ENCODE data around the gene BAHCC1.

BAHCC1 gene

DNA sequence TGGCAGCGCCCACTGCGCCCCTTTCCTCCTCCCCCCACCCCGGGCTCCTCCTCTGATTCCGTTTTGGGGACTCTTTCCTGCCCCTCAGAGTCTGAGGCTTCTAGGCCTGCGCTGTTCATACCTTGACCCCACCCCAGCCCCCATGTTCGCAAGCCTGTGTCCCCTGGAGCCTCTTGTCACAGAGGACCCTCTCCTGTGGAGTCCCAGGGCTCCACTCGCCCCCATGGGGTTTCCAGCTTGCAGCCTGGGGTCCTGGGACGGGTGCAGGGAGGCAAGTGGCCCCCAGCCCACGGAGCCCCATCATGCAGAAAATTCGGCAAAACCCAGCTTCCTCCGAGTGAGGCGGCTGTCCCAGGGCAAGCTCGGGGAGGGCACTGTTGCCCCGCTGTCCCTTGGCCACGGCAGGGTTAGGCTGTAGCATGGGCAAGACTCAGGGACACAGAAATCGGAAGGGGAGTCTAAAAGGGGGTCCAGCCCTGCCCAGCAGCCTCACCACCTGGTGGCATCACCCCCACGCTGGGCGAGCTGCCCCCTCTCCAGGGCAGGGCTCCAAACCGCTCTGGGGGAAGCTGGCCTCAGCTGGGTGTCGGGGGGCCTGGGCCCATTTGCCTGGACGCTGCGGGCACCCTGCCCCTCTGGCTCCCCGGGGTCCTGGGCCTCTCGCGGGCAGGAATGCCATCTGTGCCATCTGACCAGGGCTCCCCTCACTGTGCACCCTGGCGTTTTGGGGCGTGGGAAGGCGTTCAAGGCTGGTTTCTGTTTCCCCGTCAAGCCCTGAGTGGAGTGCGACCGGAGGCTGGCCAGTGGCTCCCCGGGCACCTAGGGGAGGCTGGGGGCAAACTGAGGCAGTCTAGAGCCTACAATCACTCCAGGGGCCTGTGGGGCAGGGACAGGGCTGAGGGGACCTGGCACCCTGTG, 11.5 kb upstream of the BAHCC1 start:
- in situ Hi-C loops (cut with HindIII; ENCODE audit: low pct_ligation_motif_present, low pct_unique_long_range_greater_than_20kb, low sequenced_read_pairs) = no loop called here

DNA sequence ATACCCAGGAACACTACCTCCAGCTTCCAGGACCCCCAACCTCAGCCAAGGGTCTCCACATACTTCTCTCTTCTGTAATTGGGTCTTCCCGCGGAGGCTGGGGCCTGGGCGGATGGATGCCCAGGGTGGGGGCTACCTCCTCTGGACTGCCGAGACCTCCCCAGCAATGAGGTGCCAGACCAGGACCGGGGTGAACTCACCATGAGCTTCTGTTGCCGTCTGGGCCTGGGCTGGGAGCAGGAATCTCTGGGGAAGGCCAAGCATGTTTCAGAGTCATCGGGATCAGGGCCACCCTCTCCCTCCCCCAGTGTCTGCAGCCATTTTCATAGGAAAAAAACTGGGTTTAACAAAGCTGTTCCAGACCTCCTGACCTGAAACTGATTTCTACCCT, 10.3 kb upstream of the BAHCC1 start:
- in situ Hi-C loops (cut with HindIII; ENCODE audit: low pct_ligation_motif_present, low pct_unique_long_range_greater_than_20kb, low sequenced_read_pairs) = no loop called here
- no peak for DNase-seq

More for the DNA sequence above, 11.5 kb upstream of the BAHCC1 start:
- DNase-seq = no peak

DNA sequence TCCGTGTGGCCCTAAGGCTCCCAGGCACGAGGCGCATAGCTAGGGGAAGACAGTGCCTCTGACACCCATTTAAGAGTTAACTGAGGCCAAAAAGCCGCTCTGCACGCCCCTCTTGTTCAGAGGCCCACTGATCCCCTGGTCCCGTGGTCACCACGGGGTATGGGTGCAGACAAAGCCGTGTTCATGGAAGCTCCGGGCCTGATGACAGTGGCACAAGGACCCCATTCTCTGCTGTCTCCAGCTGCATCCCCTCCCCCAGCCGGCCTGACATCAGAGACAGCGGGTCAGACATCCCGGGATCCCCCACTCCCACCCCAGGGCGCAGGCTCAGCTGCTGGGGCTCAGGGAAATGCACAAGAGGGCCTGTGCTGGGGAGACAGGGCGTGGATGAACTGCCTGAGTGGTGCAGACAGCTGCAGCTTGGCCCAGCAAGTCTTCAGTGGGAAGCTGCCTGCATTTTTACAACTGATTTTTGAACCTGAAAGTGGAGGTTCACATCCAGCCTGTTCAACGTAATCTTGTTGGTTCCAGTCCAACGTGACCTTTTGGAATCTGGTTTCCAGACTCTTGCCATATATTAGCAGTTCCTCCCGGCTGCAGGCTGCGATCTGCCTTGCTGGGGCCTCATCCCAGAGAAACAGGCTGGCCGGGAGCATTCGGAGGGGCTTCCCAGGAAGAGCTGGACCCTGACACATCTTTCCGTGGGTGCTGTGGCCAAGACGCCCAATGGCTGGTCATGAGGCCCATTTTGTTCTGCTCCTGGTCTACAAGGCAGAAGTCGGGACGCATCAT, 9.7 kb upstream of the BAHCC1 start:
- in situ Hi-C loops (cut with HindIII; ENCODE audit: low pct_ligation_motif_present, low pct_unique_long_range_greater_than_20kb, low sequenced_read_pairs) = no loop called here

DNA sequence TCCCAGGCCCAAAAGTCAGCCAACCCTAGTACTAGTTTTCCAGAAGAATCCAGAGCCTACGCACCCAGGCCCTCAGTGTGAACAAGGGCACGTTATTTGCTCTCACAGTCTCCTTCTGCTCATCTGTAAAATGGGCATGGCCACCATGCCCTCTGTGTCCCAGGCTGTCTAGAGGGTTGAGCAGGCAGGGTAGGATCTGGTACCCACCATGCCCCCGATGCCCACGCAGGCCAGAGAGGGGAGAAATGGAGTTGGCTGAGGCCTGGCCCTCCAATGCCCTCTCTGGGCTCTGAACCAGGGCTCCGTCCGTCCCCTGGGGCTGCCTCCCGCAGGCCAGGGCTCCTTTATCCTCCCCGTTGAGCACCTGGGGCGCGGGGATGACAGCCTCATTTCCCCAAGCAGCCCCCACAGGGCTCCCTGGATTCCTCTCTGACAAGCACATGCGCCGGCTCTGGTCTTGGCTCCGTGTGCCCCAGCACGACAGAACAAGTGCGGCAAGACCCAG, 9.1 kb upstream of the BAHCC1 start:
- in situ Hi-C loops (cut with HindIII; ENCODE audit: low pct_ligation_motif_present, low pct_unique_long_range_greater_than_20kb, low sequenced_read_pairs) = no loop called here
- DNase-seq = no peak

More for the DNA sequence above, 9.7 kb upstream of the BAHCC1 start:
- DNase-seq = no peak

DNA sequence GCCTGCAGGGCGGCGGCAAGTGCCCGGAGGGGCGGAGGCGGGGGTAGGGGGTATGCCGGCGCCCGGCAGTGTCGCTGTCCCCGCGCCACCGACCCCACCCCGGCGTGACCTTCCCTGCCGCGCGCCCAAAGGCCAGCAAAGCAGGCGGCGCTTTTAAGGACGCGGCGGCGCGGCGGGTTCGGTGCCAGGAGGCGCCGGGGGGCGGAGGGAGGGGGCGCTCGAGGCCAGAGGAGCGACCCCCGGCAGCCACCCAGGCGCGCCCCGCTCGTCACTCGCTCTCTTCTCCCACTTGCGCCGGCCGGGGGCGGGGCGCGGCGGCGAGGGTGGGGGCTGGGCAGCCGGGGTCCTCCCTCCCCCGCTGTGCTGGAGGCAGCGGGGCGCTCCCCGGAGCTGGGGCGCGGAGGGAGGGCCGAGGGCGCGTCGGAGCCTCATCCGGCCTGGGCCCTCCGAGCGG, 8.6 kb upstream of the BAHCC1 start:
- no peak for DNase-seq
- in situ Hi-C loops (cut with HindIII; ENCODE audit: low pct_ligation_motif_present, low pct_unique_long_range_greater_than_20kb, low sequenced_read_pairs) = no loop called here

DNA sequence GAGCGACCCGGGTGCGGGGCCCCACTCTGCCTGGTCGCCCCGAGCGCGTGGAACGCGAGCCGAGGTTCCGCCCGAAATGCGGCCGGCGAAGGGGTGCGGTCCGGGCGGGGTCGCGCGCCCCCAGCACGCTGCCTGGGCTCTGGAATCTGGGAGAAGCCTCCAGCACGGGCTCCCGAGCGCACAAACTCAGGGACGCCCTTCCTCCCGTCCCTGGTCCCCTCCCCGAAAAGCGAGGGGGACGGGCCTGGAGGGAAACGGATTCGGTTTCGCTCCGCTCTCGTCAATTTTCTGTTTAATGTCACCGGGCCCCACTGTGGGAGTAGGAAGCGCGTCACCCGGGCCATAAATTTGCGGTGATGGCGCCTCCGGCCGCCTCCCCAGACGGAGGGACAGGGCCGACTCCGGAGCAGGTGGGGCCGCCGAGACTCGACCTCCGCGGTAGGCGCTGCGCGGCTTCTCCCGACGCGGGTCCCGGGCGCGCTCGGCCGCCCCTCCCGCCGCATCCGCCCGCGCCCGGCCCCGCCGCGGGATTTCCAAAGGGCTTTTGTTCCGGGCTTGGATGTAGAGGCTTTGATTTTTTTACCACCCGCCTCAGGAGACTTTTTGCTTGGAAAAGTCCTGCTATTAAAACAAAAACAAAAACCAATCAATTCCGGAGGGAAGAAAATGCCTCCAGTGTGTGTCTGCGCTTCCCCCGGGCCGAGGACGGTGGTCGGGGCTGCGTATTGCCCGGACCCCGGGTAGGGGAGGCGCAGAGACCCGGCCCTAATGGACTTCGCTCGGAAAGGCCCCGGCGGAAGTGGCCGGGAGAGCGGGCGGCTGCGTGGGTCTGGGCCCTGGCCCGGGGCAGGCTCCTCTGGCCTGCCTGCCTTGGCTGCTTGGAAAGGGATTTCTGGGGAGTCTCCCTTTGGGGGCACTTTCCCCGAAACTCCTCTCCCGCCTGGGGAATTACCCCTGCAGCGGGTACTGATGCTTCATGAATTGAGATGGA, 7.9 kb upstream of the BAHCC1 start:
- in situ Hi-C loops (cut with HindIII; ENCODE audit: low pct_ligation_motif_present, low pct_unique_long_range_greater_than_20kb, low sequenced_read_pairs) = no loop called here
- DNase-seq = no peak

DNA sequence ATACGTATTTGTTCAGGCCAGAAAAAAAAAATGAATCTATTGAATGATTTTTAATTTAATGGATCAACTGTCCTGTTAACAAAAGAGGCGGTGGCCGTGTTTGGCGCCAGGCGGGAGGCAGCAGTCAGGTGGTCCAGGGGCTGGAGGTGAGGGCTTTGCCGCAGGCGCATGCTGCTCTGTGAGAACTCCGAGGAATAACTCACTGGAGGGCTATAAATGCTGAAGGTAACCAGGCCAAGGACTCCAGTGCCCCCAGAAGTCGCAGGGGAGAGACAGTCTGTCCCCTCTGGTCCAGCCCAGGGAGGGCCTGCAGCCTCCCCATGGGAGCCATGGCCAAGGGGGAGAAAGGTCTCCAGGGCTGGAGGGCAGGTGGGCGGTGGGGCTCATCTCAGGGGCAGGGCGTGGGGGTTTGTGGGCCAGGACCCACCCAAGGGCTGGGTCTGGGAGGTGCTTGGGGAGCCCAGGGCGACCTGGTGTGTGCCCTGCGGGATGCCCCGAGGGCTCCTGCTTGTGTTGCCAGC, 7.1 kb upstream of the BAHCC1 start:
- DNase-seq = no peak
- in situ Hi-C loops (cut with HindIII; ENCODE audit: low pct_ligation_motif_present, low pct_unique_long_range_greater_than_20kb, low sequenced_read_pairs) = no loop called here

DNA sequence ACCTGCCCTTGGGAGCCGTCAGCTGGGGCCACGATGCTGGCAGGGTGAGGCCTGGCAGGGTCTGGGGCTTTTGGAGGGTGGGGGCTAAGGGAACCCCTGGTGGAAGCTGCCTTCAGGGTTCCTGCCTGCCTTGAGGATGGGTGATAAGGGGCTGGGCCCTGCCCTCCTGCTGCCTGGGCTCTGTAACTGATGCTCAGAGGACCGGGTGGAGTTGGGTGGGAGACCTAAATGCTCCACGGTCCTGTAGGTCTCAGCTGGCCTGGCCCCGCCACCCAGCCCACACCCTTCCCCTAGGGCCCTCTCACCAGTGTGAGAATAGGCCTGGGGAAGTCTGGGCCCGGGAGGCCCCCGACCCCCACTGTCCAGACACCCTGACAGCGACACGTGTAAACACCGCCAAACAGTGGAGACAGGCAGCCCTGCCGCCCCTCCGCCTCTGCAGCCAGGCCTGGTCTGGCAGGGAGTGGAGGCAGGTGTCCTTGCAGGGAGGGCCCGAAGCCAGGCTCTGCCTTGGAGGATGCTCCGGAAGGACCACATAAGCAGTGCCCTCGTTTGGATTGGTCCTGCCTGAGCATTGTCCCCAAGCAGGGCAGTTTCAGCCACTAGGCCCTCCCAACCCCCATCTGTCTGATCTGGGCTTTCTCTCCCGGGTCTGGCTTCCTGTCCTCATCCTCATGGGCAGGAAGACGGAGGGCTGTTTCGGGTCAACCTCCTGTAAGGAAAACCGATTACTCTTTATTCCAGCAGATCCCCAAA, 6.5 kb upstream of the BAHCC1 start:
- DNase-seq = no peak
- in situ Hi-C loops (cut with HindIII; ENCODE audit: low pct_ligation_motif_present, low pct_unique_long_range_greater_than_20kb, low sequenced_read_pairs) = no loop called here

DNA sequence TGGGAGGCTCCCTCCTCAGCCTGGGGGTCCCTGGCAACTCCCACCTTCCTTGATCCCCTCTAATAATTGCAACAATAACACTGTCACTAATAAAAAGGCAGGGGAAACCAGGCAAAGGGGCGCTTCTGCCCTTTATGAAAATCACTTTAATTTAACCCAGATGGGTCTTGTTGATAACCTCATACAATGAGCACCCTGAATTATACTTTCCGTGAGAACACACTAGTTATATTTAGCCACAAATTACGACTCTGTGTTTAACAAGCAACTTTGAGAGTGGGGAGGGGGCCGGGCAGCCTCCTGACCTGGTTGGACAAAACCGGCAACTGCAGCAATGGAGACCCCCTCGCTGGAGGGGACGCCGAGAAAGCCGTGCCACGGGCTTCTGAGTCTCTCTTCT, 5.7 kb upstream of the BAHCC1 start:
- in situ Hi-C loops (cut with HindIII; ENCODE audit: low pct_ligation_motif_present, low pct_unique_long_range_greater_than_20kb, low sequenced_read_pairs) = no loop called here
- no peak for DNase-seq

DNA sequence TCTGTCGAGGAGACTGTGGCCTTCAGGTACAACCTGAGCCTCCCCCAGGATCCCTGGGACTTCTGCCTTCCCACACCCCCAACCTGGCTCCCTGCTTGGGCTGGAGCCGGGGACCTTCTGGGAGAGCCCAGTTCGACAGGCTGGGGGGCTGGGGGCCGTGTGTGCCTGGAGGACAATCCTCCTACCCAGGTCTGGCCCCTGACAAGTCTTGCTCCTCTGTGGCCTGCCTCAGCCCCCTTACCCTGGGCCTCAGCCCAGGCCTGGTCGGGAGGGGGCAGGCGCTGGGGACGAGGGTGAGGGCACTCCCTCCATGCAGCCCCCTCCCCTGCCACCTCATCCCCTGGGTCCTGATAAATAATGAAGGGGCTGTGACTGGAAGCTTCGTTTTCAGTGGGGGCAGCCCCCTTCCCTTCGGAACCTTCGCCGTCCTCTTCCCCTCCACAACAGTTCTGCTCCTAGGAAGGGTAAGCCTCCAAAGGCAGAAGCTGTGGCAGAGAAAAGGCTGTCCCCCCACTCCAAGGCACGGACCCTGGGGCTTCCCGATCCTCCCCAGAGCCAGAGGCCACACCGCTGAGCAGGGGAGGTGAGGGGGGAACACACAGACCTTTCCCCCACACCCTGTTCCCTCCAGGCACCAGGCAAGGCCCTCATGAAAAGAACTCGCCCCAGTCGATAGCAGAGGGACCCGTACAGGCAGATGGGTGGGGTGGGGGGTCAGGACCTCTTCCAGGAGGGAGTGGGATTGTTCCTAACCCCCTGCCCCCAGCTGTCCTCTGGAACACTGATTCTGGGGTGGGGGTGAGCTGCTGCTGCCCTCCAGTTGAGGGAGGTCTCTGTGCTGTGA, 5.0 kb upstream of the BAHCC1 start:
- no peak for DNase-seq
- in situ Hi-C loops (cut with HindIII; ENCODE audit: low pct_ligation_motif_present, low pct_unique_long_range_greater_than_20kb, low sequenced_read_pairs) = no loop called here

DNA sequence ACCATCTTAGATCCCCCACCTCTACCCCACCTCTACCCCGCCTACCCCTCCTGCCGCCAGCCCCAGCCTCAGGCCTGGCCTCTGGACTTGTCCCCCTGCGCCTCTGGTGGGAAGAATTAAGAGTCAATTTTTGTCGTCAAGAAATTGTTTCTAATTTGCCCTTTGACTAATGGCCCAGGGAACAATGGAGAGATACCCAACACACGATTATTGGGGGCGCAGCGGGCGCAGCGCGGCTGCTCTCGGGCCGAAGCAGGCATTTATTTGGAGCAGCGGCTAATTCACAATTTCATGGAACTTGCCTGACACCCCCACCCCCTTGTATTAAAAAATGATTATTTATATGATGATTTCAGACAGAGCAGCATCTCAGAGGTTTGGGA, 4.4 kb upstream of the BAHCC1 start:
- in situ Hi-C loops (cut with HindIII; ENCODE audit: low pct_ligation_motif_present, low pct_unique_long_range_greater_than_20kb, low sequenced_read_pairs) = no loop called here
- DNase-seq = no peak

DNA sequence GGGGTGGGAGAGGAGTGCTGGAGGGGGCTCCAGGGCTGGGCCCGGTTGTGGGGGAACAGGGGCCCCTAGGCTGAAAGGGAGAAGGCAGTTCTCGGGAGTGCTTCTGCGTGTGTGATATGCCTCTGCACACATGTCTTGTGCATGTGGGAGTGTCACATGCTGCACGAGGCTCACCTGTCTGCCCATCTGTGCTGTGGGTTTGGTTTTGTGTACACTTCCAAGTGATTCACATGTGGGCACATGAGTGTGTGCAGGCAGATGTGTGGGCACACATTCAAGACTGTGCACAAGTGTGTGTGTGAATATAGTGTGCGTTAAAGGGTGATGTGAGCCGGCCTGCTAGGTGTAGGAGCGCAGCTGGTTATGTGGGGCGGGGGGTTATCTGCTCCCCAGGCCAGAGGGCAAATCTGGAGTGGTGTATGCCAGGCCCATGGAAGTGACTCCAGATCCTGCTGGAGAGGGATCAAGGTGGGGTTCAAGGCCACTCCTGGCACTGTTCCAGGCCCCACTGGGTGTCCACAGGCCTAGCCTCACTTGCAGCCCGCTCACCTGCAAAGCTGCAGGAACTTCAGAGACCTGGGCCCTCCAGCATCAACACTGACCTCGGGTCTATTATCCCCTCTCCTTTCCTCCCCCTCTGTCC, 3.8 kb upstream of the BAHCC1 start:
- no peak for DNase-seq

DNA sequence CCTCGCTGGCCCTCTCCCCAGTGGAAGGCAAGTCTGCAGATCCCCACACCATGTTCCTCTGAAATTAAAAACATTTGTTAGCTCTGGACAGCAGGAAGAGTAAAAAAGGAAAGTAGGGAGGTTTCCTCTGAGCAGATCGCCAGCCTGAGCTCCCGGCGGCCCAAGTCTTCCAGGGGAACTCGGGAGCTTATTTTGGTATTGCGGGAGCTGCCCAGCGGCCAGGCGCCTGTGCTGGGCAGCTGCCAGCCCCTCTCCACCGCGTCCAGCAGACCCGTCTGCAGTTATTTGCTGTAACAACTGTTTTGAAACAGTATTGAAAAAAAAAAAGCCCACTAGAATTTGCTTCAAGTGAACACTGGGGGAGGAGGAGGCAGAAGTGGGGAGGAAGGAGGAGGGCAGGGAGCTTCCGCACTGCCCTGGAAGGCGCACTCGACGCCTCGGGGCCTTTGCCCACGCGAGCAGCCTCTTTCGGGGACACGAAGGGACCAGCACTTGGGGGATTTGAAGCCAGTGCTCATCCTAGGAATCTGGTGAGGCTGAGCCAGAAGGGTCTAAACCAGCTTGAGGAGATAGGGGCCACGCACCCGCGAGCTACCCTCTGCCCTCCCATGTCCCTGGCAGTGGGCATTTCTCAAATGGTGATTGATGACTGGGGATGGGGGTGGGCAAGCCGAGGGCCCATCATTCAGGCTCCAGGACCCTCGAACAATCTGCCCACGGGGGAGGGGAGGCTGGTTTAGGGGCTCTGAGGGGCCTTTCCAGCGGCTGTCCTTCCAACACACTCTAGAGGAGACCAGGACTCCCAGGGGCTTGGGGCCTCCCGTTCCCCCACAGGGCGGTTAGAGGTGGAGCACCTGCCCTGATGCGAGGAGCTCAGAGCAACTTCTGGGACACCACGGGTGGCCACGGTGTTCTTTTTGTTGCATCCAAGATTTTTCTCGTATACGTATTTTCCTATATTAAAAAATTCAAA, 3.0 kb upstream of the BAHCC1 start:
- no peak for DNase-seq
- in situ Hi-C loops (cut with HindIII; ENCODE audit: low pct_ligation_motif_present, low pct_unique_long_range_greater_than_20kb, low sequenced_read_pairs) = no loop called here

More for the DNA sequence above, 3.8 kb upstream of the BAHCC1 start:
- in situ Hi-C loops (cut with HindIII; ENCODE audit: low pct_ligation_motif_present, low pct_unique_long_range_greater_than_20kb, low sequenced_read_pairs) = no loop called here

DNA sequence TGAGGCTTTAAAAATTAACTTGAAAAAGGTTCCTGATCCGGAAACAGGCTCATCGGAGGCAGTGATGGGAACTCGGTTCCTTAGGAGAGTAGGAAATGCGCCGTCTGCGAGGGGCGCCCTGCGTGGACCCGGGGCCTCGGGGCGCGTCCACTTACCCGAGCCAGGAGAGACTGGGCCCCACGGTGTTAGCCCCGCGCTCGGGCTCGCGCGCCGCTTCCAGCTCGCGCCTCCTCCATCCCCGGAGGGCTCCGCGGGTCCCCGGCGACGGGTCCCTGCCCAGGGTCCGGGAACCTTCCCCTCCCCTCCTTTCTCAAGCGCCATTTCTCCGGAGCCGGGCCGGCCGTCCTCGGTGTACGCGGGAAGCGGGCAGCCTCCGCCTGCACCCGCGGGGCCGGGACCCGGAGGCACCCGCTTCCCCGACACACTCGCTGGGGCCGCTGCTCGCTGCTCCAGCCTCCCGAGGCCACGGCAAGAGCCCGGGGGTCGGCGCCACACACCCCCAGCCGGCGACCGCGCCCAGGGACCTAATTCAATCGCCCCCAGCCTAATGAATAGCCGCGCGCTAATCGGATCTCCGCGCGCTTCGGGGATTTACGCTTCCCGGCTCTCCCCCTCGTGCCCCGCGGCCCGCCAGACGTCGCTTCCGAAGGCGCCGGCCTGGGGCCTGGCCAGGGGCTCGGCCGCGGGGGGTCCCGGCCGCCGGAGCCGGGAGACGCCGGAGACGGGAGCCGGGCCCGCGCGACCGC, 2.2 kb upstream of the BAHCC1 start:
- in situ Hi-C loops (cut with HindIII; ENCODE audit: low pct_ligation_motif_present, low pct_unique_long_range_greater_than_20kb, low sequenced_read_pairs) = no loop called here
- no peak for DNase-seq

Measured in ACHN (cell line).